OCI-LY1 (cell line): ENCODE results near the gene FADS2.

Experiments
- H2AFZ ChIP-seq: fragments of 200-600 bp; sonication (generic), shearing (Covaris generic); 2 replicates; pipeline ENCODE4 v1.6.0; 2014; ENCODE audit warnings: antibody characterized with exemption, mild to moderate bottlenecking, low read length
- H3F3A ChIP-seq: fragments of 200-600 bp; sonication (generic), shearing (Covaris generic); 2 replicates; pipeline ENCODE4 v1.6.0; 2014; ENCODE audit warnings: mild to moderate bottlenecking, antibody characterized with exemption, low read length, moderate library complexity; ENCODE audit not compliant: insufficient read depth
- H3K27ac ChIP-seq: fragments of 200-600 bp; sonication (generic); 2 replicates; pipeline ENCODE4 v1.5.1; 2014; ENCODE audit warnings: low read length, mixed run types, mild to moderate bottlenecking, low read depth; ENCODE audit not compliant: poor library complexity, severe bottlenecking
- H3K27me3 ChIP-seq: fragments of 200-600 bp; sonication (generic); 2 replicates; pipeline ENCODE4 v1.6.0; 2014; ENCODE audit warnings: antibody characterized with exemption, mild to moderate bottlenecking, low read length, moderate library complexity; ENCODE audit not compliant: insufficient read depth
- H3K36me3 ChIP-seq: fragments of 200-600 bp; sonication (generic); 2 replicates; pipeline ENCODE4 v1.6.1; 2014; ENCODE audit warnings: mild to moderate bottlenecking, antibody characterized with exemption, low read length, moderate library complexity, mixed read lengths; ENCODE audit not compliant: insufficient read depth
- H3K4me1 ChIP-seq: fragments of 200-600 bp; sonication (generic); 2 replicates; pipeline ENCODE4 v1.5.1; 2014; ENCODE audit warnings: mild to moderate bottlenecking, low read length, moderate library complexity; ENCODE audit not compliant: insufficient read depth, severe bottlenecking
- H3K4me2 ChIP-seq: fragments of 200-600 bp; sonication (generic), shearing (Covaris generic); 2 replicates; pipeline ENCODE4 v1.6.1; 2014; ENCODE audit warnings: low read length
- H3K4me3 ChIP-seq: fragments of 200-600 bp; sonication (generic); 2 replicates; pipeline ENCODE4 v1.5.1; 2014; ENCODE audit warnings: low read length, low read depth, mild to moderate bottlenecking, mixed read lengths; ENCODE audit not compliant: poor library complexity, severe bottlenecking
- H3K79me2 ChIP-seq: fragments of 200-600 bp; shearing (Covaris generic); 2 replicates; pipeline ENCODE4 v1.6.1; 2016; ENCODE audit warnings: mixed run types, low read length, mixed read lengths; ENCODE audit not compliant: insufficient read depth
- H3K9ac ChIP-seq: fragments of 200-600 bp; sonication (generic), shearing (Covaris generic); 2 replicates; pipeline ENCODE4 v1.6.1; 2014; ENCODE audit warnings: mild to moderate bottlenecking, low read length, mixed read lengths
- H3K9me2 ChIP-seq: fragments of 200-600 bp; sonication (generic), shearing (Covaris generic); 2 replicates; pipeline ENCODE4 v1.6.1; 2014; ENCODE audit warnings: low read depth, mild to moderate bottlenecking, low read length, mixed read lengths
- H3K9me3 ChIP-seq: fragments of 200-600 bp; shearing (Covaris generic); 2 replicates; pipeline ENCODE4 v1.6.1; 2014; ENCODE audit warnings: low read length, mixed read lengths
- H4K20me1 ChIP-seq: fragments of 200-600 bp; sonication (generic), shearing (Covaris generic); 2 replicates; pipeline ENCODE4 v1.6.0; 2016; ENCODE audit warnings: mild to moderate bottlenecking, low read length; ENCODE audit not compliant: insufficient read depth
- EZH2 ChIP-seq: fragments of 200-600 bp; sonication (generic), shearing (Covaris generic); IDR thresholded peaks from 2 replicates; pipeline ENCODE4 v1.8.0; 2017; ENCODE audit warnings: borderline replicate concordance, mixed run types, mild to moderate bottlenecking, antibody characterized with exemption, low read length, moderate library complexity, mixed read lengths
- TF ChIP-seq, protein P1 (sequence below): fragments of 200-600 bp; sonication (generic), shearing (Covaris generic); IDR thresholded peaks from 2 replicates; pipeline ENCODE4 v1.5.1; 2017; ENCODE audit warnings: mild to moderate bottlenecking, antibody characterized with exemption, low read length, moderate library complexity, mixed read lengths

The FADS2 gene

DNA sequence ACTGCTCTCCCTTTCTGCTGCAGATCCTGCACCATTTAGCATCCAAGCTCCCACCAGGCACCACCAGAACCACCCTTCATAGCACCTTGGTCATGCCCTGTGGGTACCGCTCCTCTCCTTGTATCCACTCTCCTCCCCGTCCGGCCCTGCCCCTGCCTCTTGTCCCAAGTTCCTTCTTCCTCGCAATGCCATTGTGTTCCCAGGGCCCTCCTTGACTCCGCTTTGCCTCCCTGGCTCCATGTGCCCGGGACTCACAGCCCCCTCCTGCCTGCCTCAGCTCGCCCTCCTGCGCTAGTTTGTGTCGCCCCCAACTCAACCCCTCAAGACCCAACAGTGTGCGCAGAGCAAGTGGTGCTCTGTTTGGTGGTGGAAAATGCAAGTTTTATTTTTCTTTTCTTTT is 10.8 kb downstream of the FADS2 start:
- Histone ChIP-seq H4K20me1 (no peaks in the 10 kb centered on the region), H3K9ac (no peak overlapping the region), H2AFZ (no peak overlapping the region), H3K9me2 (no peaks in the 10 kb centered on the region), H3K27ac (no peak overlapping the region), H3K36me3 (peaks cover 47% of the 10 kb centered on the region), H3K4me2 (no peak overlapping the region), H3K4me1 (peaks cover 17% of the 10 kb centered on the region), H3K9me3 (no peaks in the 10 kb centered on the region), H3K79me2 (no peaks in the 10 kb centered on the region), H3K27me3 (no peaks in the 10 kb centered on the region), H3K4me3 (no peak overlapping the region), H3F3A (no peaks in the 10 kb centered on the region)
- no peak for TF ChIP-seq EZH2
- TF ChIP-seq, protein P1, sequence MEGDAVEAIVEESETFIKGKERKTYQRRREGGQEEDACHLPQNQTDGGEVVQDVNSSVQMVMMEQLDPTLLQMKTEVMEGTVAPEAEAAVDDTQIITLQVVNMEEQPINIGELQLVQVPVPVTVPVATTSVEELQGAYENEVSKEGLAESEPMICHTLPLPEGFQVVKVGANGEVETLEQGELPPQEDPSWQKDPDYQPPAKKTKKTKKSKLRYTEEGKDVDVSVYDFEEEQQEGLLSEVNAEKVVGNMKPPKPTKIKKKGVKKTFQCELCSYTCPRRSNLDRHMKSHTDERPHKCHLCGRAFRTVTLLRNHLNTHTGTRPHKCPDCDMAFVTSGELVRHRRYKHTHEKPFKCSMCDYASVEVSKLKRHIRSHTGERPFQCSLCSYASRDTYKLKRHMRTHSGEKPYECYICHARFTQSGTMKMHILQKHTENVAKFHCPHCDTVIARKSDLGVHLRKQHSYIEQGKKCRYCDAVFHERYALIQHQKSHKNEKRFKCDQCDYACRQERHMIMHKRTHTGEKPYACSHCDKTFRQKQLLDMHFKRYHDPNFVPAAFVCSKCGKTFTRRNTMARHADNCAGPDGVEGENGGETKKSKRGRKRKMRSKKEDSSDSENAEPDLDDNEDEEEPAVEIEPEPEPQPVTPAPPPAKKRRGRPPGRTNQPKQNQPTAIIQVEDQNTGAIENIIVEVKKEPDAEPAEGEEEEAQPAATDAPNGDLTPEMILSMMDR = no peak

DNA sequence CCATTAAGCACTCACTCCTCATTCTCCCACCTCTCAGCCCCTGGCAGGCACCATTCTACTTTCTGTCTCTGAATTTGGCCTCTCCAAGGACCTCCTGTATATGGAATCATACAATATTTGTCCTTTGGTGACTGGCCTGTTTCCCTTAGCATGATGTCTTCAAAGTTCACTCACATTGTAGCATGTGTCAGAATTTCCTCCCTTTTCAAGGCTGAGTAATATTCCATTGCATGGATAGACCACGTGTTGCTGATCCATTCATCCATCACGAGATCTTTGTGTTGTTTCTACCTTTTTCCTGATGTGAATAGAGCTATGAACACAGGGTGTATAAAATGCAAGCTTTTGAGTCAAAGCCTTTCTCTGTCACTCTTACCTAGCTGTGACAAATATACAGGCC is 11.6 kb downstream of the FADS2 start:
- no peak overlapping the region for H3K4me3 ChIP-seq
- no peaks in the 10 kb centered on the region for H3K79me2 ChIP-seq
- no peak overlapping the region for H3K9ac ChIP-seq
- H3K27me3 ChIP-seq = no peaks in the 10 kb centered on the region
- H3K9me3 ChIP-seq = no peaks in the 10 kb centered on the region
- H4K20me1 ChIP-seq = no peaks in the 10 kb centered on the region
- no peaks in the 10 kb centered on the region for H3K9me2 ChIP-seq
- H3K4me2 ChIP-seq = no peak overlapping the region
- H3K36me3 ChIP-seq = peaks cover 47% of the 10 kb centered on the region
- no peak overlapping the region for H3K27ac ChIP-seq
- no peak overlapping the region for H2AFZ ChIP-seq
- no peak for TF ChIP-seq EZH2
- TF ChIP-seq, protein P1 = no peak
- no peaks in the 10 kb centered on the region for H3F3A ChIP-seq
- peaks cover 9% of the 10 kb centered on the region for H3K4me1 ChIP-seq

DNA sequence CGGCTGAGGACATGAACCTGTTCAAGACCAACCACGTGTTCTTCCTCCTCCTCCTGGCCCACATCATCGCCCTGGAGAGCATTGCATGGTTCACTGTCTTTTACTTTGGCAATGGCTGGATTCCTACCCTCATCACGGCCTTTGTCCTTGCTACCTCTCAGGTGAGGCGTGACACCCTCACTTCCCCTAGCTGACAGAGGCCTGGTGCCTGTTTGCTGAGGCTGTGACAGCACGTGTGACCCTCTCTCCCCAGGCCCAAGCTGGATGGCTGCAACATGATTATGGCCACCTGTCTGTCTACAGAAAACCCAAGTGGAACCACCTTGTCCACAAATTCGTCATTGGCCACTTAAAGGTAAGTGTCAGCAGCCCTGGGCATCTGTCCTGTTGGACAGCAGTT is 12.3 kb downstream of the FADS2 start:
- Histone ChIP-seq H3K4me1 (peaks cover 2% of the 10 kb centered on the region), H3K4me3 (no peak overlapping the region), H3K79me2 (no peaks in the 10 kb centered on the region), H3F3A (no peaks in the 10 kb centered on the region), H3K27ac (no peak overlapping the region), H3K9me2 (no peaks in the 10 kb centered on the region), H3K36me3 (peaks cover 51% of the 10 kb centered on the region), H3K9ac (no peak overlapping the region), H3K9me3 (no peaks in the 10 kb centered on the region), H3K4me2 (no peak overlapping the region), H4K20me1 (no peaks in the 10 kb centered on the region), H2AFZ (no peak overlapping the region), H3K27me3 (no peaks in the 10 kb centered on the region)
- TF ChIP-seq, protein P1 = no peak
- no peak for TF ChIP-seq EZH2
